Ovary (tissue), 3 donors: ENCODE results near the gene ZNF337.

Experiments
- EP300 ChIP-seq: sonication (generic); formaldehyde crosslinking; IDR thresholded peaks from one replicate; pipeline ENCODE4 v1.6.1; 2017; ENCODE audit warnings: antibody characterized with exemption
- POLR2A ChIP-seq: fragments of 450-650 bp; IDR thresholded peaks from one replicate; pipeline ENCODE4 v1.6.1; 2017; ENCODE audit warnings: antibody characterized with exemption, mild to moderate bottlenecking, moderate library complexity
- TF ChIP-seq, protein P1 (sequence below), 3 donors: fragments of 450-650 bp in 2 of 3; fragments of 200-600 bp in 1 of 3; IDR thresholded peaks; one replicate each; pipeline versions ENCODE4 v1.5.1 to v1.8.0; 2016 to 2022; ENCODE audit warnings: antibody characterized with exemption in 3 of 3, mild to moderate bottlenecking in 1 of 3
- donor health status: DM: no; HTN: no; CAD: no.

DNA sequence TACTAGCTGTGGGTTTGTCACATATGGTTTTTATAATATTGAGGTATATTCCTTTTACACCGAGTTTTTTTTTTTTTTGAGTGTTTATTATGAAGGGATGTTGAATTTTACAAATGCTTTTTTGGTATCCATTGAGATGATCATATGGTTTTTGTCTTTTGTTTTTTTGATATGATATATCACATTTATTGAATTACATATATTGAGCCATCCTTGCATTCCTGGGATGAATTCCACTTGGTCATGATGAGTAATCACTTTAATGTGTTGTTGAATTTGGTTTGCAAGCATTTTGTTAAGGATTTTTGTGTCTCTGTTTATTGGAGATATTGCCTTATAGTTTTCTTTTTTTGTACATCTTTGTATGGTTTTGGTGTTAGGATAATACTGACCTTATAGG lies 3.3 kb upstream of the ZNF337 start:
- TF ChIP-seq POLR2A = no peak
- TF ChIP-seq, protein P1, sequence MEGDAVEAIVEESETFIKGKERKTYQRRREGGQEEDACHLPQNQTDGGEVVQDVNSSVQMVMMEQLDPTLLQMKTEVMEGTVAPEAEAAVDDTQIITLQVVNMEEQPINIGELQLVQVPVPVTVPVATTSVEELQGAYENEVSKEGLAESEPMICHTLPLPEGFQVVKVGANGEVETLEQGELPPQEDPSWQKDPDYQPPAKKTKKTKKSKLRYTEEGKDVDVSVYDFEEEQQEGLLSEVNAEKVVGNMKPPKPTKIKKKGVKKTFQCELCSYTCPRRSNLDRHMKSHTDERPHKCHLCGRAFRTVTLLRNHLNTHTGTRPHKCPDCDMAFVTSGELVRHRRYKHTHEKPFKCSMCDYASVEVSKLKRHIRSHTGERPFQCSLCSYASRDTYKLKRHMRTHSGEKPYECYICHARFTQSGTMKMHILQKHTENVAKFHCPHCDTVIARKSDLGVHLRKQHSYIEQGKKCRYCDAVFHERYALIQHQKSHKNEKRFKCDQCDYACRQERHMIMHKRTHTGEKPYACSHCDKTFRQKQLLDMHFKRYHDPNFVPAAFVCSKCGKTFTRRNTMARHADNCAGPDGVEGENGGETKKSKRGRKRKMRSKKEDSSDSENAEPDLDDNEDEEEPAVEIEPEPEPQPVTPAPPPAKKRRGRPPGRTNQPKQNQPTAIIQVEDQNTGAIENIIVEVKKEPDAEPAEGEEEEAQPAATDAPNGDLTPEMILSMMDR (IDR thresholded peaks at IDR 0.05) = no peak
- TF ChIP-seq EP300 = no peak
